Activated naive CD8-positive, alpha-beta T cell (primary cell): ENCODE data around the gene VKORC1L1.
"Not testable (repeated sequence)": the region's sequence is repeated elsewhere in the genome, so short reads cannot be mapped to it uniquely, and the experiment has no call there.

Experiments used
- H3K27ac Mint-ChIP-seq: one replicate; pipeline ENCODE4 v1.8.0; 2021; ENCODE audit warnings: mixed read lengths
- H3K27me3 Mint-ChIP-seq: one replicate; pipeline ENCODE4 v1.8.0; 2021; ENCODE audit warnings: mixed read lengths
- H3K36me3 Mint-ChIP-seq: one replicate; pipeline ENCODE4 v1.8.0; 2021; ENCODE audit warnings: mixed read lengths
- H3K4me1 Mint-ChIP-seq: one replicate; pipeline ENCODE4 v1.8.0; 2021; ENCODE audit warnings: low read depth, mixed read lengths
- H3K4me3 Mint-ChIP-seq: one replicate; pipeline ENCODE4 v1.8.0; 2021; ENCODE audit warnings: mild to moderate bottlenecking, mixed read lengths
- H3K9me3 Mint-ChIP-seq: one replicate; pipeline ENCODE4 v1.8.0; 2021; ENCODE audit warnings: low read depth, mixed read lengths

Gene VKORC1L1

GRCh38 chr7:65946904-65947303, 74.0 kb downstream of the VKORC1L1 start:
- no peaks in the 10 kb centered on the region for H3K36me3 Mint-ChIP-seq
- no peaks in the 10 kb centered on the region for H3K27me3 Mint-ChIP-seq
- no peak overlapping the region for H3K27ac Mint-ChIP-seq
- H3K9me3 Mint-ChIP-seq: no peaks in the 10 kb centered on the region
- H3K4me1 Mint-ChIP-seq: no peaks in the 10 kb centered on the region
- no peak overlapping the region for H3K4me3 Mint-ChIP-seq

- Mint-ChIP-seq H3K27me3 (no peaks in the 10 kb centered on the region), H3K27ac (no peak overlapping the region), H3K4me1 (no peaks in the 10 kb centered on the region), H3K9me3 (no peaks in the 10 kb centered on the region), H3K36me3 (peaks cover 5% of the 10 kb centered on the region), H3K4me3 (no peak overlapping the region)
These were observed 79.1 kb downstream of the VKORC1L1 start for GRCh38 chr7:65951837-65952578.

- no peaks in the 10 kb centered on the region for H3K4me1 Mint-ChIP-seq
- H3K27me3 Mint-ChIP-seq: no peaks in the 10 kb centered on the region
- no peak overlapping the region for H3K27ac Mint-ChIP-seq
- no peaks in the 10 kb centered on the region for H3K9me3 Mint-ChIP-seq
- peaks cover 5% of the 10 kb centered on the region for H3K36me3 Mint-ChIP-seq
- no peak overlapping the region for H3K4me3 Mint-ChIP-seq
These were observed 80.3 kb downstream of the VKORC1L1 start for GRCh38 chr7:65953001-65953720.

GRCh38 chr7:65953890-65954450, 81.1 kb downstream of the VKORC1L1 start:
- Mint-ChIP-seq H3K27ac (no peak overlapping the region), H3K9me3 (no peaks in the 10 kb centered on the region), H3K27me3 (no peaks in the 10 kb centered on the region), H3K36me3 (peaks cover 5% of the 10 kb centered on the region), H3K4me3 (no peak overlapping the region), H3K4me1 (no peaks in the 10 kb centered on the region)

GRCh38 chr7:65955718-65956117, 82.8 kb downstream of the VKORC1L1 start:
- H3K9me3 Mint-ChIP-seq: no peaks in the 10 kb centered on the region
- H3K27ac Mint-ChIP-seq: no peak overlapping the region
- no peak overlapping the region for H3K4me3 Mint-ChIP-seq
- H3K36me3 Mint-ChIP-seq: peaks cover 5% of the 10 kb centered on the region
- no peaks in the 10 kb centered on the region for H3K27me3 Mint-ChIP-seq
- no peaks in the 10 kb centered on the region for H3K4me1 Mint-ChIP-seq

- Mint-ChIP-seq H3K4me1 (no peaks in the 10 kb centered on the region), H3K27me3 (no peaks in the 10 kb centered on the region), H3K36me3 (peaks cover 5% of the 10 kb centered on the region), H3K9me3 (no peaks in the 10 kb centered on the region), H3K4me3 (no peak overlapping the region), H3K27ac (no peak overlapping the region)
These were observed 87.6 kb downstream of the VKORC1L1 start for GRCh38 chr7:65960351-65961074.

GRCh38 chr7:65962033-65962432, 89.2 kb downstream of the VKORC1L1 start:
- Mint-ChIP-seq H3K4me3 (no peak overlapping the region), H3K9me3 (no peaks in the 10 kb centered on the region), H3K4me1 (no peaks in the 10 kb centered on the region), H3K36me3 (peaks cover 3% of the 10 kb centered on the region), H3K27me3 (no peaks in the 10 kb centered on the region), H3K27ac (no peak overlapping the region)

- H3K4me3 Mint-ChIP-seq, H3K27ac Mint-ChIP-seq, H3K9me3 Mint-ChIP-seq, H3K27me3 Mint-ChIP-seq, H3K36me3 Mint-ChIP-seq, H3K4me1 Mint-ChIP-seq: not testable (repeated sequence)
These were observed 91.8 kb downstream of the VKORC1L1 start for GRCh38 chr7:65964671-65965070.

GRCh38 chr7:65966146-65966545, 93.3 kb downstream of the VKORC1L1 start:
- Mint-ChIP-seq H3K4me3 (no peak overlapping the region), H3K9me3 (no peaks in the 10 kb centered on the region), H3K27me3 (no peaks in the 10 kb centered on the region), H3K27ac (no peak overlapping the region), H3K4me1 (no peaks in the 10 kb centered on the region), H3K36me3 (peaks cover 3% of the 10 kb centered on the region)

GRCh38 chr7:65967361-65968155, 94.7 kb downstream of the VKORC1L1 start:
- no peaks in the 10 kb centered on the region for H3K9me3 Mint-ChIP-seq
- H3K27me3 Mint-ChIP-seq: no peaks in the 10 kb centered on the region
- H3K4me3 Mint-ChIP-seq: no peak overlapping the region
- H3K27ac Mint-ChIP-seq: no peak overlapping the region
- H3K36me3 Mint-ChIP-seq: peaks cover 6% of the 10 kb centered on the region
- no peaks in the 10 kb centered on the region for H3K4me1 Mint-ChIP-seq

- Mint-ChIP-seq H3K4me1 (no peaks in the 10 kb centered on the region), H3K27me3 (no peaks in the 10 kb centered on the region), H3K27ac (no peak overlapping the region), H3K4me3 (no peak overlapping the region), H3K9me3 (no peaks in the 10 kb centered on the region), H3K36me3 (peaks cover 3% of the 10 kb centered on the region)
These were observed 95.6 kb downstream of the VKORC1L1 start for GRCh38 chr7:65968256-65969185.

GRCh38 chr7:65971021-65971420, 98.1 kb downstream of the VKORC1L1 start:
- H3K4me1 Mint-ChIP-seq: no peaks in the 10 kb centered on the region
- no peak overlapping the region for H3K4me3 Mint-ChIP-seq
- H3K27ac Mint-ChIP-seq: no peak overlapping the region
- no peaks in the 10 kb centered on the region for H3K9me3 Mint-ChIP-seq
- H3K27me3 Mint-ChIP-seq: no peaks in the 10 kb centered on the region
- H3K36me3 Mint-ChIP-seq: peaks cover 3% of the 10 kb centered on the region

GRCh38 chr7:65972976-65973375, 100.1 kb downstream of the VKORC1L1 start:
- H3K36me3 Mint-ChIP-seq: peaks cover 3% of the 10 kb centered on the region
- H3K9me3 Mint-ChIP-seq: no peaks in the 10 kb centered on the region
- H3K27ac Mint-ChIP-seq: no peak overlapping the region
- H3K4me3 Mint-ChIP-seq: no peak overlapping the region
- no peaks in the 10 kb centered on the region for H3K4me1 Mint-ChIP-seq
- H3K27me3 Mint-ChIP-seq: no peaks in the 10 kb centered on the region
